K562 (cell line): ENCODE measurements around the gene PTPRG. TPM values are rescaled to one million over a fixed set of nuclear protein-coding genes. Genes with fewer than 3 reads are reported as not detected.

ENCODE experiments used
- HNRNPLL ChIP-seq: fragments of 200-400 bp; formaldehyde crosslinking; IDR thresholded peaks from 2 replicates; pipeline ENCODE4 v1.6.1; 2017; ENCODE audit warnings: low read length, low read depth, mild to moderate bottlenecking; ENCODE audit not compliant: poor library complexity, severe bottlenecking
- PTRF ChIP-seq: fragments of 450-650 bp; IDR thresholded peaks from 2 replicates; pipeline ENCODE4 v1.6.1; 2016; ENCODE audit warnings: mild to moderate bottlenecking, missing genetic modification characterization, missing compliant biosample characterization
- REST ChIP-seq, 2 experiments: fragments of 450-650 bp; formaldehyde crosslinking in 1 of 2; IDR thresholded peaks; 2 replicates each; pipeline versions ENCODE4 v1.4.0 to v1.6.1; 2014 to 2020; ENCODE audit warnings: mild to moderate bottlenecking in 2 of 2, borderline replicate concordance in 1 of 2, low read depth in 1 of 2
- SAP30 ChIP-seq: fragments of 200-600 bp; sonication (generic); IDR thresholded peaks from 2 replicates; pipeline ENCODE4 v1.6.1; 2012; ENCODE audit warnings: borderline replicate concordance, low read depth, mild to moderate bottlenecking, moderate library complexity, low read length, control low read depth, inconsistent platforms; ENCODE audit not compliant: insufficient read depth, poor library complexity, severe bottlenecking
- ZNF407 ChIP-seq: fragments of 450-650 bp; IDR thresholded peaks from 2 replicates; pipeline ENCODE4 v1.6.1; 2016; ENCODE audit warnings: low read depth
- ZNF586 ChIP-seq: fragments of 450-650 bp; formaldehyde crosslinking; conservative IDR thresholded peaks from 2 replicates; pipeline ENCODE4 v1.4.0; 2020; ENCODE audit warnings: mild to moderate bottlenecking, moderate library complexity
- ZNF77 ChIP-seq: fragments of 250-450 bp; sonication (Bioruptor Pico); IDR thresholded peaks from 2 replicates; pipeline ENCODE4 v1.5.0; 2020
- polyA plus RNA-seq, 8 experiments: library from polyadenylated mRNA; depleted of rRNA in 4 of 8; stranded (reverse) in 5 of 8; unstranded in 3 of 8; fragments of >200 nt; fragmentation: Nextera tagmentation in 2 of 8; fragmentation: Illumina TruSeq in 1 of 8; extraction: Ambion mirVana in 2 of 8; extraction: Trizol in 1 of 8; gene quantifications; 2 replicates each; pipeline versions ENCODE4 v1.2.1 to v1.2.3, GENCODE V29; 2011 to 2014; ENCODE audit warnings: inconsistent platforms in 1 of 8, missing spikeins in 1 of 8
- total RNA-seq, 7 experiments: library from RNA; depleted of rRNA in 6 of 7; stranded (reverse); fragments of >200 nt in 6 of 7; fragmentation: Illumina TruSeq in 2 of 7; extraction: Trizol in 2 of 7; gene quantifications; 2 replicates each; pipeline versions ENCODE4 v1.2.1 to v1.2.3, GENCODE V29; 2011 to 2021; ENCODE audit warnings: low replicate concordance in 1 of 7

PTPRG gene
- total and polyA plus RNA-seq, 9 of the 15 experiments (the other 6 are each of a cell fraction or from before 2014, with no cell fraction given) = 0.16 TPM; not detected in 8

- TF ChIP-seq REST (IDR thresholded peaks at IDR 0.05; ENCODE audit: borderline replicate concordance) (no peak), REST (CRISPR knock-in tag; IDR thresholded peaks at IDR 0.05; ENCODE audit: low read depth) (no peak), PTRF (tag) (no peak), ZNF586 (CRISPR knock-in tag) (no peak), SAP30 (no peak), ZNF407 (no peak), HNRNPLL (no peak), ZNF77 (no peak)
Observed at GRCh38 chr3:62287392-62287927, 726.1 kb downstream of the PTPRG start (continued).
